Transverse colon (tissue), 4 donors: ENCODE data around the gene TUT1. TPM values are rescaled to one million over a fixed set of nuclear protein-coding genes. Genes with fewer than 3 reads are reported as not detected.

Experiments
- DNase-seq: peaks from one replicate; pipeline ENCODE4 v3.0.0-alpha.2; 2019
- H3K27ac ChIP-seq, 4 donors: fragments of 200-600 bp; sonication (generic); 2 replicates each; pipeline ENCODE4 v1.5.1; 2016 to 2018; ENCODE audit warnings: inconsistent platforms in 4 of 4
- H3K27me3 ChIP-seq: fragments of 200-600 bp; sonication (generic); 2 replicates; pipeline ENCODE4 v1.5.1; 2017; ENCODE audit warnings: inconsistent platforms
- H3K36me3 ChIP-seq, 4 donors: fragments of 200-600 bp; sonication (generic); 2 replicates each; pipeline ENCODE4 v1.5.1; 2017 to 2019; ENCODE audit warnings: inconsistent platforms in 4 of 4
- H3K4me1 ChIP-seq, 4 donors: fragments of 200-600 bp; sonication (generic); 2 replicates each; pipeline ENCODE4 v1.5.1; 2017 to 2020; ENCODE audit warnings: inconsistent platforms in 4 of 4
- H3K4me3 ChIP-seq, 4 donors: fragments of 200-600 bp; sonication (generic); 1 replicate in 1 of 4; 2 replicates in 3 of 4; pipeline versions ENCODE4 v1.5.1 to v1.6.1; 2017 to 2019; ENCODE audit warnings: inconsistent platforms in 4 of 4
- H3K9me3 ChIP-seq, 2 donors: fragments of 200-600 bp; sonication (generic); 2 replicates each; pipeline ENCODE4 v1.5.1; 2017 to 2019; ENCODE audit warnings: inconsistent platforms in 2 of 2
- EP300 ChIP-seq: sonication (generic); formaldehyde crosslinking; IDR thresholded peaks from one replicate; pipeline ENCODE4 v1.6.1; 2017; ENCODE audit warnings: antibody characterized with exemption, low read depth
- POLR2A ChIP-seq: fragments of 450-650 bp; IDR thresholded peaks from one replicate; pipeline ENCODE4 v1.6.1; 2016; ENCODE audit warnings: antibody characterized with exemption, mild to moderate bottlenecking, moderate library complexity
- POLR2AphosphoS5 ChIP-seq, 3 donors: sonication (generic); formaldehyde crosslinking; IDR thresholded peaks; one replicate each; pipeline ENCODE4 v1.6.1; 2016; ENCODE audit warnings: antibody characterized with exemption in 3 of 3
- WGBS, 2 donors: methylation state at CpG; one replicate each; pipeline ENCODE4 v1.1.5; 2018; ENCODE audit warnings: low coverage in 1 of 2; 5-methylcytosine and 5-hydroxymethylcytosine counted together
- in situ Hi-C, 4 donors: fragments of 200-750 bp; cut with MboI; loops; one replicate each; pipeline versions ENCODE4 v1.15.0 to v1.15.1; 2017; ENCODE audit warnings: low sequenced_read_pairs in 3 of 4, low pct_ligation_motif_present in 1 of 4, low pct_unique_long_range_greater_than_20kb in 1 of 4
- intact Hi-C: fragments of 100-400 bp; cut with DNase I; formaldehyde crosslinking; loops from one replicate; pipeline ENCODE4 v1.15.1; 2023; ENCODE audit warnings: low total_unique reads
- total RNA-seq, 4 donors: library from RNA; depleted of rRNA; stranded (reverse); fragments of >200 nt; gene quantifications; one replicate each; pipeline ENCODE4 v1.1.0, GENCODE V29; 2016
- TF ChIP-seq, protein P1 (sequence below), 5 experiments: fragments of 200-600 bp in 3 of 5; fragments of 450-650 bp in 2 of 5; sonication (generic) in 3 of 5; IDR thresholded peaks; 1 replicate in 2 of 5; 2 replicates in 3 of 5; pipeline ENCODE4 v1.5.1; 2016 to 2017; ENCODE audit warnings: antibody characterized with exemption in 5 of 5, inconsistent platforms in 3 of 5, mild to moderate bottlenecking in 2 of 5, moderate library complexity in 1 of 5

Gene TUT1
- total RNA-seq, 4 donors from 2014 or later, result 6.0 to 12.4 (median 9.8) TPM

DNA sequence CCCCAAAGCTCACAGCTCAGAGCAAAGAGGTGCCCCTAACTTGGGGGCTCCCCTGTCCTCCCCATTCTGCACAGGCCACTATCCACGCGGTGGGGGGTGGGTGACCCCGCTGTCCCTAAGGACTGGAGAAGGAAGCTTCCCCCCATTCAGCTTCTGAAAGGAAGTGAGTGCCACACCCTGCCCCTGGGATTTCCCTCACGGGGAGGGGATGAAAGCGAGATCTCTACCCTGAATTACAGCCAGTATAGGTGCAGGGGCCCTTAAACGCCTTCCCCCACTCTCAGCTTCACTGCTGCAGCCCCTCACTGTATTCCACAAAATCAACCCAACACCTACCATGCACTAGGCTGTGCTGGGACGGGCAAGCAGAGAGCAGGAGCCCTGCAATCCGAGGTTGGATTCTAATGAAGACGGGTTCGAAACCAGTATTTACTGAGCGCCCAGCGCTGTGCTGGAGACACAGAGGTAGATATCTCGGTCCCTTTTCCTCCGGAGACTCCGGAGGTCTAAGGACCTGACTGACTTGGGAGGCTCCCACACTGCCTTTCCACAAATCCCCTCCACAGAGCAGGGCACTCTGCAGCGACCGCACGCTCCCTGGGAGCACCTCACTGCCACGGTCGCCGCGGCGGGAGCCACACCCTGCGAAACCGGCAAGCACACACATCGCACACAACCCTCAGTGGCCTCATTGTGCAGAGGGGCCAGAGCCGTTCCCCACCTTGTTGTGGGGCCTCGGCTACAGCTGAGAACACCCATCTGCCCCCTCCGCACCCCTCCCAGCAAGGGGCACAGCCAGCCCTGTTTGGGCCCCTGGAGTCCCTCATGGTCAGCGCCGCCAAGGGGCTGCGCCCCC is 46.5 kb downstream of the TUT1 start:
- H3K27me3 ChIP-seq, result no peaks in the 10 kb centered on the region
- 1% methylated on average over 30 of the region's 32 CpGs; no CpG with 5 or more reads in 1 of the 2 donors for WGBS, 2 donors
- no peaks in the 10 kb centered on the region for H3K36me3 ChIP-seq
- H3K4me1 ChIP-seq, result peaks cover 45 to 80% (median 67%) of the 10 kb centered on the region in 4 donors
- H3K27ac ChIP-seq, result peak overlapping the region; percentile 96 to 100 (median 97)
- TF ChIP-seq POLR2AphosphoS5 (IDR thresholded peaks at IDR 0.05) (no peak), EP300 (no peak), POLR2A (no peak)
- TF ChIP-seq, protein P1, sequence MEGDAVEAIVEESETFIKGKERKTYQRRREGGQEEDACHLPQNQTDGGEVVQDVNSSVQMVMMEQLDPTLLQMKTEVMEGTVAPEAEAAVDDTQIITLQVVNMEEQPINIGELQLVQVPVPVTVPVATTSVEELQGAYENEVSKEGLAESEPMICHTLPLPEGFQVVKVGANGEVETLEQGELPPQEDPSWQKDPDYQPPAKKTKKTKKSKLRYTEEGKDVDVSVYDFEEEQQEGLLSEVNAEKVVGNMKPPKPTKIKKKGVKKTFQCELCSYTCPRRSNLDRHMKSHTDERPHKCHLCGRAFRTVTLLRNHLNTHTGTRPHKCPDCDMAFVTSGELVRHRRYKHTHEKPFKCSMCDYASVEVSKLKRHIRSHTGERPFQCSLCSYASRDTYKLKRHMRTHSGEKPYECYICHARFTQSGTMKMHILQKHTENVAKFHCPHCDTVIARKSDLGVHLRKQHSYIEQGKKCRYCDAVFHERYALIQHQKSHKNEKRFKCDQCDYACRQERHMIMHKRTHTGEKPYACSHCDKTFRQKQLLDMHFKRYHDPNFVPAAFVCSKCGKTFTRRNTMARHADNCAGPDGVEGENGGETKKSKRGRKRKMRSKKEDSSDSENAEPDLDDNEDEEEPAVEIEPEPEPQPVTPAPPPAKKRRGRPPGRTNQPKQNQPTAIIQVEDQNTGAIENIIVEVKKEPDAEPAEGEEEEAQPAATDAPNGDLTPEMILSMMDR (IDR thresholded peaks at IDR 0.05), result no peak
- no peaks in the 10 kb centered on the region for H3K9me3 ChIP-seq
- in situ Hi-C loops, result loop anchor here in 1 of 4 donors (10.0 kb wide), 1 partner anchor 120 kb away; no protein-coding TSS in a partner anchor
- H3K4me3 ChIP-seq, result peak overlapping the region; percentile 74 to 96 (median 80)
- peak; percentile 68 for DNase-seq
- intact Hi-C loops, result loop anchor here (10.0 kb wide), 1 partner anchor 150 kb away; no protein-coding TSS in a partner anchor

DNA sequence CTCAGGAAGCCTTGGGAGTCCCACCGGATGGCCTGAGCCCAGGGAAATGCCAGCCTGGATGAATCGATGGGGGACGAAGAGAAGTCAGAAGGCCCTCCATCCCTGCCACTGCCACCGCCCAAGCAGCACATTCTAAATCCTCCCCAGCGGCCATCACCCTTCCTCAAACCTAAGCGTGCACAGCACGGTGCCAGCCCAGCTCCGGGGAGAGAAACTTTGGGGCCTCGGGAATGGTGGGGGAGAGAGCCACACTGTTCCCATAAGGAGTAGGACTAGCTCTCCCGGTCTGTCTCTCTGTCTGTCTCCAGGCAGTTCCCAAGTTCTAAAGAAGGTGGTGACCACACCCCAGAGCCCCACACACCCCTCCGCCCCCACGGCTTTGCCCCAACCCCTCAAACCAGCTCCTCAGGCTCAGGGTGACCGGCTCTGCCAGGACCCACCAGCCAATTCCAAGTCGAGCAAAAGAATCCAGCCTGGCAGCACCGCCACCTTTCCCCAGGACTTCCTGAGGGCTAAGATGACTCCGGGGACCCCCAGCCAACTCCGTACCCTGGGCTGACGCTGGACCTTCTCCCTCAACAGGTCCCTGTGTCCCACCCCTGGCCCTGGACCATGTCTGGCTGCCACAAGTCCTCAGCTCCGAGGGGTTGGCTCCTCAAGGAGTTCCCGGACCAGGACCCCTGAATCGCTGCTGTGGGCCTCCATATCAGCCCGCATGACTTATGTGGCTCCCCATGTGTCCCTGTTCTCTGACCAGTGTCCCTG is 47.5 kb downstream of the TUT1 start:
- Histone ChIP-seq H3K27ac (peak overlapping the region; percentile 96 to 100 (median 97)), H3K36me3 (no peaks in the 10 kb centered on the region), H3K27me3 (no peaks in the 10 kb centered on the region), H3K4me1 (peaks cover 51 to 80% (median 71%) of the 10 kb centered on the region in 4 donors), H3K4me3 (peak overlapping the region; percentile 74 to 96 (median 80)), H3K9me3 (no peaks in the 10 kb centered on the region)
- TF ChIP-seq EP300, result no peak
- no peak for TF ChIP-seq POLR2A
- no peak for TF ChIP-seq POLR2AphosphoS5 (IDR thresholded peaks at IDR 0.05)
- TF ChIP-seq, protein P1 (IDR thresholded peaks at IDR 0.05), result no peak
- intact Hi-C loops (loop anchor here (2.0 to 10.0 kb wide), 2 partner anchors 119 to 149 kb away; no protein-coding TSS in a partner anchor), in situ Hi-C loops (loop anchor here in 1 of 4 donors (10.0 kb wide), 1 partner anchor 119 kb away; no protein-coding TSS in a partner anchor)
- WGBS, 2 donors, result 60 to 62% methylated on average over 4 to 22 of the region's 22 CpGs
- no peak for DNase-seq

DNA sequence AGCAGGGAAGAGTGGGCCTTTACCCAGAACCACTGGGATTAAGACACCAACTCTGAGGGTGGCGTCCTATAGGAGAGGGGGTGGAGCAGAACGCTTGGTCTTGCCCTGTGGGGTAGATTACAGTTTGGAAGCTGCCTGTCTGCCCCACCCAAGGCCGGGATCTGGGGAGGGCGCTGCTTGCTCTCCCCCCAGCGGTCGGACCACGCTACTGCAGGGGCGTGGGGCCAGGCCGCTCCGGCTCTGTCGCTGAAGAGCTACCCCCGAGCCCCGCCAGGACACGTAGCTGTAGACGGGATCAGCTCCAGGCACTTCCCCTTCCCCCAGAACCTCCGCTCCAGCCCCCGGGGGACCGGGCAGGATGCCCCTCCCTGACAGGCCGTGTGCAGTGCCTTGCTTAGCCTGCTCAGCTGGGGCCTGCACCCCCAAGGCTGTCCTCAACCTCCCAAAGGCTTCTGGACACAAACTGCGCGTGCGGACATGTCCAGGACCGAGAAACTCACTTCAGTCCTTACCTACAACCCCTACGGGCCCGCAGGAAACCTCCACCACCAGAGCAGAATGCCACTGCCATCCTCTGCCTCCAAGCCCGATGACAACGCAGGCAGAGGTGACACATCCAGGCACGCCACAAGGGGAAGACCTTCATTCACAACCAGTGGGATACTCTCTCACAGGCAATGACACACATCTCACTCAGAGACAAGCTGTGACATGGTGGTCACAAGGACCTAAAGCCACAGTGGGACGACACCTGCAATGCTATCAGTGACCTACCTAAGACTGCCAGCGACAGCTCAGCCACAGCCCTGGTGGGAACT is 48.4 kb downstream of the TUT1 start:
- peak overlapping the region; percentile 74 to 96 (median 80) for H3K4me3 ChIP-seq
- H3K36me3 ChIP-seq, result no peaks in the 10 kb centered on the region
- peak; percentile 87 for DNase-seq
- in situ Hi-C loops, result loop anchor here in 1 of 4 donors (10.0 kb wide), 1 partner anchor 118 kb away; no protein-coding TSS in a partner anchor
- H3K9me3 ChIP-seq, result no peaks in the 10 kb centered on the region
- 11% methylated on average over 29 of the region's 30 CpGs; no CpG with 5 or more reads in 1 of the 2 donors for WGBS, 2 donors
- peaks cover 52 to 80% (median 71%) of the 10 kb centered on the region in 4 donors for H3K4me1 ChIP-seq
- H3K27me3 ChIP-seq, result no peaks in the 10 kb centered on the region
- TF ChIP-seq EP300 (no peak), POLR2AphosphoS5 (IDR thresholded peaks at IDR 0.05) (peak in 2 of 3 donors; percentile 34 to 39)
- TF ChIP-seq, protein P1 (IDR thresholded peaks at IDR 0.05), result peak; percentile 99 to 100 (median 99)
- H3K27ac ChIP-seq, result peak overlapping the region; percentile 96 to 100 (median 97)
- intact Hi-C loops, result loop anchor here (2.0 to 10.0 kb wide), 2 partner anchors 118 to 148 kb away; no protein-coding TSS in a partner anchor
